GM21786 (cell line): ENCODE measurements around the gene ZNRD2.

Experiments
- ATAC-seq: cut with Tn5 transposase; IDR thresholded peaks from one replicate; pipeline ENCODE4 v1.9.1; 2021; ENCODE audit not compliant: unreplicated experiment

The ZNRD2 gene

GRCh38 chr11:65586247-65586630, 16.0 kb downstream of the ZNRD2 start:
- no peak for ATAC-seq

- no peak for ATAC-seq
These were observed 16.4 kb downstream of the ZNRD2 start for GRCh38 chr11:65586676-65587075.

- peak; percentile 79 for ATAC-seq
These were observed 18.1 kb downstream of the ZNRD2 start for GRCh38 chr11:65588199-65589054.

GRCh38 chr11:65589444-65590239, 19.4 kb downstream of the ZNRD2 start:
- ATAC-seq: no peak

GRCh38 chr11:65590240-65590738, 20.0 kb downstream of the ZNRD2 start:
- ATAC-seq: no peak

- ATAC-seq: no peak
These were observed 21.9 kb downstream of the ZNRD2 start for GRCh38 chr11:65591939-65592857.

- no peak for ATAC-seq
These were observed 22.7 kb downstream of the ZNRD2 start for GRCh38 chr11:65592858-65593517.

GRCh38 chr11:65593518-65594414, 23.5 kb downstream of the ZNRD2 start:
- no peak for ATAC-seq

- ATAC-seq: no peak
These were observed 24.9 kb downstream of the ZNRD2 start for GRCh38 chr11:65595131-65595530.

GRCh38 chr11:65595543-65596281, 25.4 kb downstream of the ZNRD2 start, which contains the start of gene KCNK7:
Gene KCNK7 (minus strand): TSS chr11:65595800. CDS start chr11:65595772, 28 bp downstream.
- no peak for ATAC-seq

- no peak for ATAC-seq
These were observed 26.2 kb downstream of the ZNRD2 start for GRCh38 chr11:65596520-65596919.

- no peak for ATAC-seq
These were observed 28.0 kb downstream of the ZNRD2 start for GRCh38 chr11:65598258-65598699.

- ATAC-seq: no peak
These were observed 29.1 kb downstream of the ZNRD2 start for GRCh38 chr11:65599216-65599954.

GRCh38 chr11:65599955-65600246, 29.6 kb downstream of the ZNRD2 start:
- no peak for ATAC-seq

GRCh38 chr11:65604258-65604657, 34.0 kb downstream of the ZNRD2 start:
- no peak for ATAC-seq

- no peak for ATAC-seq
These were observed 36.8 kb downstream of the ZNRD2 start for GRCh38 chr11:65606876-65607613.
